GM12878 (cell line): ENCODE data around the gene BCL2. TPM values are rescaled to one million over a fixed set of nuclear protein-coding genes. Genes with fewer than 3 reads are reported as not detected.
A peak's percentile ranks its signal among the peaks of the same experiment; 100 is the strongest.

Source experiments
- ATAC-seq: fragments of 200-7000 bp; cut with Tn5 transposase; 3 replicates; pipeline ENCODE4 v1.9.1; 2020; ENCODE audit warnings: mild to moderate bottlenecking, moderate library complexity
- BruUV-seq: library from RNA; stranded (reverse); fragments of 400-500 nt; replicated peaks from 2 replicates; lab custom pipeline; 2021; lab: Mats Ljungman, UMichigan
- CTCF ChIA-PET: fragments of 300-600 bp; sonication (Branson Sonifier 250); formaldehyde crosslinking; extraction: SDS; loops from one replicate; lab custom pipeline; 2021; ENCODE audit warnings: inconsistent platforms; lab: Yijun Ruan, JAX
- POLR2A ChIA-PET: fragments of 350-600 bp; formaldehyde crosslinking; extraction: SDS; loops from one replicate; lab custom pipeline; 2021; ENCODE audit warnings: inconsistent platforms; lab: Charles Lee
- RAD21 ChIA-PET: fragments of 300-600 bp; sonication (Branson Sonifier 250); formaldehyde crosslinking; loops from one replicate; lab custom pipeline; 2023; ENCODE audit warnings: antibody characterized with exemption; ENCODE audit not compliant: unreplicated experiment; lab: Charles Lee
- SMC1A ChIA-PET: fragments of 300-600 bp; sonication (Branson Sonifier 250); formaldehyde crosslinking; loops from one replicate; lab custom pipeline; 2023; ENCODE audit not compliant: unreplicated experiment, uncharacterized antibody; lab: Charles Lee
- DNase-seq: peaks from one replicate; pipeline ENCODE4 v3.0.0-alpha.2; 2011; ENCODE audit warnings: low read depth, low spot score
- FAIRE-seq: peaks from 3 replicates; lab custom pipeline; 2011; peaks lifted over from hg19 to GRCh38; lab: Jason Lieb, UNC
- H2AFZ ChIP-seq: 2 replicates; pipeline ENCODE4 v1.6.0; 2011; ENCODE audit warnings: low read depth, low read length, control low read depth; ENCODE audit not compliant: control insufficient read depth
- H3K27ac ChIP-seq: 2 replicates; pipeline ENCODE4 v1.5.1; 2011; ENCODE audit warnings: control low read depth; ENCODE audit not compliant: control insufficient read depth, insufficient read depth
- H3K27me3 ChIP-seq, 2 experiments: replicated peaks in 1 of 2; 2 replicates each; pipeline versions ENCODE4 v1.6.0 to v1.6.1; 2011; ENCODE audit warnings: low read length in 1 of 2; ENCODE audit not compliant: control insufficient read depth in 2 of 2, insufficient read depth in 2 of 2
- H3K36me3 ChIP-seq, 2 experiments: 2 replicates each; pipeline ENCODE4 v1.5.1; 2011; ENCODE audit warnings: low read length in 1 of 2; ENCODE audit not compliant: control insufficient read depth in 2 of 2, insufficient read depth in 2 of 2
- H3K4me1 ChIP-seq: 2 replicates; pipeline ENCODE4 v1.6.1; 2011; ENCODE audit warnings: mild to moderate bottlenecking, low read length, moderate library complexity, mixed read lengths; ENCODE audit not compliant: control insufficient read depth, insufficient read depth
- H3K4me2 ChIP-seq: 2 replicates; pipeline ENCODE4 v1.6.0; 2011; ENCODE audit warnings: control low read depth; ENCODE audit not compliant: control insufficient read depth, insufficient read depth
- H3K4me3 ChIP-seq: fragments of 200-600 bp; sonication (generic); 2 replicates; pipeline ENCODE4 v1.5.1; 2016
- H3K79me2 ChIP-seq: 2 replicates; pipeline ENCODE4 v1.6.0; 2011; ENCODE audit warnings: low read length; ENCODE audit not compliant: control insufficient read depth, insufficient read depth
- H3K9ac ChIP-seq: 2 replicates; pipeline ENCODE4 v1.8.0; 2011; ENCODE audit warnings: low read length, control low read depth, mixed read lengths; ENCODE audit not compliant: control insufficient read depth, insufficient read depth
- H3K9me3 ChIP-seq: replicated peaks from 3 replicates; pipeline ENCODE4 v1.5.1; 2011; ENCODE audit warnings: mild to moderate bottlenecking, low read length; ENCODE audit not compliant: control insufficient read depth, insufficient read depth
- H4K20me1 ChIP-seq: 2 replicates; pipeline ENCODE4 v1.6.0; 2011; ENCODE audit not compliant: control insufficient read depth, insufficient read depth
- PAX8 ChIP-seq: fragments of 450-650 bp; IDR thresholded peaks from 2 replicates; pipeline ENCODE4 v1.6.1; 2017; ENCODE audit warnings: mild to moderate bottlenecking, moderate library complexity
- SIN3A ChIP-seq: IDR thresholded peaks from 2 replicates; pipeline ENCODE4 v1.6.1; 2012; ENCODE audit warnings: low read depth, low read length, improper control_type of control experiment
- SMAD1 ChIP-seq: fragments of 450-650 bp; IDR thresholded peaks from 2 replicates; pipeline ENCODE4 v1.6.1; 2018; ENCODE audit warnings: mild to moderate bottlenecking, low read depth; ENCODE audit not compliant: partially characterized antibody
- YY1 ChIP-seq: IDR thresholded peaks from 2 replicates; pipeline ENCODE4 v1.6.1; 2011; ENCODE audit warnings: low read depth, mild to moderate bottlenecking, low read length
- ZZZ3 ChIP-seq: IDR thresholded peaks from 2 replicates; pipeline ENCODE4 v1.6.1; 2011; ENCODE audit warnings: low read depth; ENCODE audit not compliant: control insufficient read depth, insufficient read length
- WGBS: methylation state at CpG from one replicate; pipeline ENCODE4 v1.1.6; 2016; ENCODE audit warnings: low lambda C conversion rate; ENCODE audit not compliant: insufficient replicate concordance, insufficient coverage; ENCODE audit errors: missing lambda C conversion rate; 5-methylcytosine and 5-hydroxymethylcytosine counted together
- in situ Hi-C: fragments of 300-500 bp; cut with MboI; formaldehyde crosslinking; loops from 9 replicates; pipeline ENCODE4 v1.14.3; 2018; ENCODE audit warnings: mixed read lengths
- intact Hi-C: fragments of 100-400 bp; cut with micrococcal nuclease; formaldehyde crosslinking; loops from one replicate; pipeline ENCODE4 v1.14.2; 2022; ENCODE audit not compliant: unreplicated experiment
- polyA plus RNA-seq, 11 experiments: library from polyadenylated mRNA; depleted of rRNA in 4 of 11; unstranded in 6 of 11; stranded (reverse) in 5 of 11; fragments of >200 nt; fragmentation: Nextera tagmentation in 4 of 11; fragmentation: Illumina TruSeq in 1 of 11; extraction: Ambion mirVana in 4 of 11; extraction: Trizol in 1 of 11; gene quantifications; 1 replicate in 1 of 11; 2 replicates in 10 of 11; pipeline versions ENCODE4 v1.2.1 to v1.2.3, GENCODE V29; 2011 to 2016; ENCODE audit warnings: inconsistent platforms in 2 of 11, missing spikeins in 2 of 11, low read depth in 1 of 11
- total RNA-seq, 4 experiments: library from RNA; depleted of rRNA in 3 of 4; stranded (reverse); fragments of >200 nt in 3 of 4; fragmentation: Illumina TruSeq in 1 of 4; extraction: Trizol in 1 of 4; gene quantifications; 2 replicates each; pipeline versions ENCODE4 v1.2.1 to v1.2.3, GENCODE V29; 2013 to 2021

Gene BCL2
- total and polyA plus RNA-seq, 10 of the 15 experiments (the other 5 are each of a cell fraction or from before 2014, with no cell fraction given) = 4.1 to 47.8 (median 19.3) TPM

- Histone ChIP-seq H3K9ac (no peak overlapping the region), H3K27ac (no peak overlapping the region), H3K36me3 (peaks cover 3 to 16% of the 10 kb centered on the region in 2 experiments), H3K79me2 (peaks cover 96% of the 10 kb centered on the region), H3K4me2 (peak overlapping the region; percentile 29; the same call in 1 of the 2 replicates), H3K9me3 (no peaks in the 10 kb centered on the region), H3K4me3 (no peak overlapping the region), H3K27me3 (no peaks in the 10 kb centered on the region), H4K20me1 (no peaks in the 10 kb centered on the region), H2AFZ (no peak overlapping the region), H3K4me1 (peaks cover 64% of the 10 kb centered on the region)
- WGBS = 44% methylated on average over 1 of the region's 1 CpG
- ChIA-PET POLR2A (interaction anchor here (1.1 to 1.7 kb wide), 5 partner anchors 10 to 27 kb away, joined by 3 to 8 read pairs (median 5); no protein-coding TSS in a partner anchor), RAD21 (interaction anchor here (0.8 to 2.4 kb wide), 10 partner anchors 13 to 156 kb away, joined by 3 to 10 read pairs (median 4); no protein-coding TSS in a partner anchor), CTCF (interaction anchor here (0.7 to 3.3 kb wide), 7 partner anchors 8 to 156 kb away, joined by 3 to 26 read pairs (median 4); no protein-coding TSS in a partner anchor), SMC1A (interaction anchor here (0.7 to 3.3 kb wide), 13 partner anchors 8 to 155 kb away, joined by 3 to 22 read pairs (median 7); no protein-coding TSS in a partner anchor)
- intact Hi-C loops (no loop called here), in situ Hi-C loops (no loop called here)
- TF ChIP-seq PAX8 = no peak
- no peak for ATAC-seq
- no peak for FAIRE-seq
- no peak for DNase-seq
- BruUV-seq = TSS peak; percentile 1
Observed at GRCh38 chr18:63287691-63288220, 31.8 kb downstream of the BCL2 start.

DNA sequence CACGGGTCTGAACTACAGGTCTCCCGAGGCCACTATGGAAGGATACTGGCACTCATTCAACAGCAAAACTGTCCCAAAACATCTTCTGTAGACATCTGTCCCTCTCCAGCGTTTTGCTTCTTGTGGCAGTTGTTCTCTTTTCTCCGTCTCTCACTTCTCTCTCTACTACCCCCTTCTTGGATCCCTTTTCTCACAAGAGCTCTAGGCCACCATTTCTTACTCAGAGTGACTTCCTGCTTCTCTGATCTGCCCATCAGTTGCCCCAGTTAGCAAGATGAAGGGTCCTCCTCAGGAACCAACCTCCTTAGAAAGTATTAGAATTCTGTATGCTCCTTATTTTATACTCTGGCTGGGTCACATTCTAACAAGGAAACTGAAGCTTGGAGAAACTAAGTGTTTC is 32.6 kb downstream of the BCL2 start:
- CTCF ChIA-PET = interaction anchor here (0.6 to 2.7 kb wide), 6 partner anchors 9 to 1691 kb away, joined by 3 to 8 read pairs (median 4); no protein-coding TSS in a partner anchor
- Histone ChIP-seq H3K36me3 (peaks cover 1 to 15% of the 10 kb centered on the region in 2 experiments), H3K27ac (peak overlapping the region; percentile 73), H4K20me1 (no peaks in the 10 kb centered on the region), H3K9ac (no peak overlapping the region), H2AFZ (no peak overlapping the region), H3K9me3 (no peaks in the 10 kb centered on the region), H3K4me1 (peaks cover 57% of the 10 kb centered on the region), H3K79me2 (peaks cover 95% of the 10 kb centered on the region), H3K27me3 (no peaks in the 10 kb centered on the region), H3K4me2 (no peak overlapping the region; the same call in 1 of the 2 replicates), H3K4me3 (no peak overlapping the region)
- peak; percentile 19 for ATAC-seq
- DNase-seq = no peak
- WGBS = 38% methylated on average over 4 of the region's 4 CpGs
- in situ Hi-C loops = no loop called here
- BruUV-seq = no TSS peak
- SMC1A ChIA-PET = interaction anchor here (1.2 to 3.3 kb wide), 11 partner anchors 9 to 155 kb away, joined by 3 to 22 read pairs (median 7); no protein-coding TSS in a partner anchor
- peak; percentile 7 for FAIRE-seq
- intact Hi-C loops = no loop called here
- TF ChIP-seq SIN3A (no peak), YY1 (0 out of 2 replicates have a peak, but pooled peaks have one; percentile 39), SMAD1 (no peak), ZZZ3 (no peak)
- RAD21 ChIA-PET = interaction anchor here (1.2 to 2.4 kb wide), 6 partner anchors 16 to 129 kb away, joined by 3 to 10 read pairs (median 4); no protein-coding TSS in a partner anchor
- POLR2A ChIA-PET = interaction anchor here (0.7 to 1.7 kb wide), 6 partner anchors 9 to 24 kb away, joined by 3 to 8 read pairs (median 4); no protein-coding TSS in a partner anchor
